ENCODE data around the gene LRRC43.
"Not testable (repeated sequence)": the region's sequence is repeated elsewhere in the genome, so short reads cannot be mapped to it uniquely, and the experiment has no call there.

Gene LRRC43

DNA sequence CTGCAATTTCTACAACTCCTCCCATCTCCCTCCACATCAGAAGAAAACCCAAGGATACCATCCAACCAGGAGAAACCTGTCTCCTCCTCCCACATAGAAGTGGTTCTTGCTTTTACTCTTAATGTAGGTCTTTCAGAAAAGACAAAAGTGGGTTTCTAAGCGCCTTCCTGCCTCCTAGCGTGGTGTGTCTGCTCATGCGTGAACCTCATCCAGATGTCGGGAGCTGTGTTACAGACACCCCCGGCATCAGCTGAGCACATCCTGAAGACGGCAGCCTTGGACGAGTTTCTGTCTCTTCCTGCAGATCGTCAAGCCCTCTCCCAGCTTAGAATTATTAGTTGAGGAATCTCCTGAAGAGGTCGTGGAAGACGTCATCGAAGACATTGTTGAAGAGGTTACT is 9.5 kb downstream of the LRRC43 start:
- DNase-seq (ENCODE audit: low read depth): no peak

DNA sequence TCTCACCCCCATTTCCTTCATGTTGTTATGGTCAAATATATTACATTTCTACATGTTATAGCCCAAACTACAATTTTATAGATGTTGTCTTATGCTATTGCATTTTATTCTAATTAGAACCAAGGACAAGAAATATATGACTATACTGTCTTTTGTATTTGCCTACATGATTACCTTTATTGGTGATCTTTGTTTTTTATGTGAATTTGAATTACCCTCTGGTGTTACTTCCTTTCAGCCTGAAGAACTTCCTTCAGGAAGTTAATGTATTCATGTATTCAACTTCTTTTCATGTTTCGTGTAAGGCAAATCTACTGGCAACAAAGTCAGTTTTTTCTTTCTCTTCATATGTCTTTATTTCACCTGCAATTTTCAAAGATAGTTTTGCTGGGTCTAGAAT is 11.9 kb downstream of the LRRC43 start:
- no peak for DNase-seq (ENCODE audit: low read depth)

DNA sequence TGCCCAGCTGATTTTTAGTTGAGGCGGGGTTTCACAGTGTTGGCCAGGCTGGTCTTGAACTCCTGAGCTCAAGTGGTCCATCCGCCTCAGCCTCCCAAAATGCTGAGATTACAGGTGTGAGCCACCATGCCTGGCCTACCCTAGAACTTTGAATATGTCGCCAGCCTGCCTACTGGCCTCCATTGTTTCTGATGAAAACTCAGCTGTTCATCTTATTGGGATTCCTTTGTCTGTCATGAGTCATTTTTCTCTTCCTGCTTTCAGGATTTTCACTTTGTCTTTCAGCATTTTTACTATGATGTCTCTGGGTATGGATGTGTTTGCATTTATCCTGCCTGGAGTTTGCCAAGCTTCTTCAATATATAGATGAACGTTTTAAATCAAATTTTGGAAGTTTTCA is 12.5 kb downstream of the LRRC43 start:
- peak; percentile 34 for DNase-seq (ENCODE audit: low read depth)

DNA sequence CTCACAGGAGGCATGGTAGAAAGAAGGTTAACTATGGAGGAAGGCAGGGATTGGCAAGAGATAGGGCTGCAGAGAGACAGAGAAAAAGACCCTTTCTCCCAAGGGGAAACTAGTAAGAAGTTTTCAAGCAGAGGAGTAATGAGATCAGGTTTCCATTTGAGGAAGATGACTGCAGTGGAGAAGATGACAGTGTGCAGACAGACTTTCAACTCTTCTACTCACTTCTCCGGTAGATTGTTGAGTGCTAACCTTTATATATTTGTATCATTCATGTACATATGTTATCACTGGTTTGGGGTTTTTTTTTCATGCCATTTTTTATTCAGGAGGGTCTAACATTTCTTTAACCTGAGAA is 14.7 kb downstream of the LRRC43 start:
- no peak for DNase-seq (ENCODE audit: low read depth)

DNA sequence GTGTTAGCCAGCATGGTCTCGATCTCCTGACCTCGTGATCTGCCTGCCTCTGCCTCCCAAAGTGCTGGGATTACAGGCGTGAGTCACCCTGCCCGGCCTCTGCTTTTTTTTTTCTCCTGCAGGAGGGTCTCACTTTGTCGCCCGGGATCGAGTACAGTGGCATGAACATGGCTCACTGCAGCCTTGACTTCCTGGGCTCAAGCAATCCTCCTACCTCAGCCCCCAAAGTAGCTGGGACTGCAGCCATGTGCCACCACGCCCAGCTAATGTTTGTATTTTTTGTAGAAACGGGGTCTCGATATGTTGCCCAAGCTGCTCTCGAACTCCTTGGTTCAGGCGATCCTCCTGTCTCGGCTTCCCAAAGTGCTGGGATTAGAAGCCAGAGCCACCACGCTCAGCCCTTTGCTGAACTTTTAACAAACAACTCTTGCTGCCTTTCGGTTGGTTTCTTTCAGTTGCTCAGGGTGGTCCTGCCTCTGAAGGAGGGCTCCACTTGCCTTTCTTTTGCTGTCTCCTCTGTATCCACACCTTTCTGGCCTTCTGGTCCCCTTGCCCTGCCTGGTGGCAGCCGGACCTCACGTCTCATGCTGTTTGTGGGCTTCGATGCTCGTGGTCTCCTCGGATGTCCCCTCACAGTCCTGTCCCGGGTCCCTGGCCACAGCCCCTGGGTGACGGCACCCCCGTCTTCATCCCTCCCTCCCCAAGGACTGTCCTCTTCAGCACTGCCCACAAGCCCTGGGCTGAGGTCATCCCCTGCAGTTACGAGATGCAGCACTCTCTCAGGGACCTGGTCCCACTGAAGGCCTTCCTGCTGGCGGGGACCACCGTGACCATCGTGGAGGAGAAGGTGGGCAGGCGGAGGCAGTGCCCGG is 16.8 kb downstream of the LRRC43 start:
- DNase-seq (ENCODE audit: low read depth): no peak

DNA sequence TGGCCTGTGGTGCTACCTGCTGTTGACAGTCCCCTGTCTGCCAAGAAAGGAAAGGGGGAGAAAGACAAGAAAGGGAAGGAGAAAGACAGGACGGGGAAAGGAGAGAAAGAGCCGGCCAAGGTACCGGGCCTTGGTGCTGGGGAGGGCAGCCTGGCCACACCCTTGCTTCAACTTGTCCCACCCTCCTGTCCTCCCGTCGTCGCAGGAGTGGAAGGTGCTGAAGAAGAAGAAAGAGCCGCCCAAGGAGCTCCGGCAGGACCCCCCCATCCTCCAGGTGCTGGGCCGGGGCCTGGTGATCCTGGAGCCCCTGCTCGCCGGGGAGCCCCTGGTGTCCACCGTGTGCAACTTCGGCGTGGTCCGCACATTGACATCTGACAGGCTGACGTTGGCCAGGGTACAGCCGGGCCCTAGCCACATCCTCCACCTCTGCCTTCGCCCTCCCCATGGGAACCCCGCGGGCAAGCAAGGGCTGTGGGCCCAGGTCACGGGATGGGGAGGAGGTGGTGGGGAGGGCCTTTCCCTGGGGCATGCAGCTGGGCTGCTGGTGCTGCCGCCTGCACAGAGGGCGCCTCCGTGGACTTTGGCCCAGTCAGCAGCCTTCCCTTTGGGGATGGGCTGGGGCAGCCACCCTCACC is 17.7 kb downstream of the LRRC43 start:
- no peak for DNase-seq (ENCODE audit: low read depth)

DNA sequence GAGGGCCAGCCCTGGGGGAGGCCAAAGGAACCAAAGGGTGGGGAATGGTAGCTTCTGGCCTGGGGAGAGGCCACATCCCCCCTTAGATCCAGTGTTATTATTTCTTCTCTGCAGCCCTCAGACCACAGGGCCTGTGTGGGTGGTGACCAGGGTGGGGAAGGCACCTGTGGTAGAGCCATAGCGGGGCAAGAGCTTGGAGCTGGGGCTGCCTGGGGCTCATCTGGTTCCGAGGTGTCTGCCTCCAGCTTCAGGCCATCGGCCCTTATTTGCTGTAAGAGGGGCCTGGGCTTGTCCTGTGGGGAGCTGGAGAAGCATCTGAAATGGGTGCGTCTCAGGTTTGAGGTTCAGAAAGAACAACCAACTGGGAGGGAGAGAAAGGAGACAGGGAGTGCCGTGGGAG is 18.5 kb downstream of the LRRC43 start:
- no peak for DNase-seq (ENCODE audit: low read depth)

DNA sequence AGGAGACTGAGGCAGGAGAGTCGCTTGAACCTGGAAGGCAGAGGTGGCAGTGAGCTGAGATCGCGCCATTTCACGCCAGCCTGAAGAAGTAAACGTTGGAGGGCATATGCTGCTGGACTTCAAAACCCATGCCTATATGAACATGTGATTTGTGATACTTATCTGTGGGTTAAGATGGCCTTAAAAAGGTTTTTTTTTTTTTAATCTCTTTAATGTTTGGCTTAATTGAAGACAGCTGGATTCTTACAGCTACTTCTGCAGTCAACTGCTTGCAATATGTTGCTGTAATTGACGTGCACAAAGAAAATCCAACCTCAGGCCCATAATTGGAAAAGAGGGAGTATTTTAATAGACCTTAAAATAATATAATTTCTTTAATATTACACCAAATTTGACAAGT is 19.1 kb downstream of the LRRC43 start:
- DNase-seq (ENCODE audit: low read depth): no peak

DNA sequence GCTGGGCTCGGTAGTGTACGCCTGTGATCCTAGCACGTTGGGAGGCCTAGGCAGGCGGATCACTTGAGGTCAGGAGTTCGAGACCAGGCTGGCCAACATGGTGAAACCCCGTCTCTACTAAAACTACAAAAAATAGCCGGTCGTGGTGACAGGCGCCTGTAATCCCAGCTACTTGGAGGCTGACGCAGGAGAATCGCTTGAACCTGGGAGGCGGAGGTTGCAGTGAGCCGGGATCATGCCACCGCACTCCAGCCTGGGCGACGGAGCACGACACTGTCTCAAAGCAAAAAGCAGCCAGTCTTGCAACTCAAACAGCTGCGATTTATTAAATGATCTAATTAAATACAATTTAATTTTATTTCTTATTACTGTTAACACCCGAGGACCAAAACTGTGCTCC is 19.9 kb downstream of the LRRC43 start:
- DNase-seq (ENCODE audit: low read depth): not testable (repeated sequence)

DNA sequence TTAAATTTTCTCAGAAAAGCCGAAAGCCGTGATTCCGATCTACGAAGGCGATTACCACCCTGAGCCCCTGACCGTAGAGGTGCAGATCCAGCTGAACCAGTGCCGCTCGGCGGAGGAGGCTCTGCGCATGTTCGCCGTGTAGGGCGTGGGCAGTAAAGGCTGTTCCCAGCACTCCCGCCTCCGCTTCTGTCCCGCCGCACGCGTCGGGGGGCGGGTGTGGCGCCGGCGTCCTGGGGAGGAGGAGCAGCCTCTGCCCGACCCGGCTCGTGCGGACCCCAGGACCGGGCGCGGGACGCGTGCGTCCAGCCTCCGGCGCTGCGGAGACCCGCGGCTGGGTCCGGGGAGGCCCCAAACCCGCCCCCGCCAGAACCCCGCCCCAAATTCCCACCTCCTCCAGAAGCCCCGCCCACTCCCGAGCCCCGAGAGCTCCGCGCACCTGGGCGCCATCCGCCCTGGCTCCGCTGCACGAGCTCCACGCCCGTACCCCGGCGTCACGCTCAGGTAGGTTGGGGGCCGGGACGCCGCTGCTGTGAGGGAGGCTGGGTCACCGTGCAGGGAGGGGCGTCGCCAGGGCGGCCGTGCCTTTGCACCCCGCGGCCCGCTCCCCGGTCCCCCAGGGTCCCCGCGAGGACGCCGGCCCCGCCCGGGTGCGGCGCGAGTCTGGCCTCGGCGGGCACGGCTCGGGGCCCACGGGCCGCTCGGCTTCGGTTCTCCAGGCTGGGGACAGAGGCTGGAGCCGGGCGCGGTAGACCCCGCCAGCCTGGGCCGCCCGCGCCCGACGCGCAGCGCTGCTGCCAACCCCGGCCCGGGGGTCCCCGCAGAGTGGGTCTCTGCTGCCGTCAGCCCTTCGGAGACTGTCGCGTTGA is 20.6 kb downstream of the LRRC43 start, which contains the start of gene B3GNT4:
Gene B3GNT4 (plus strand): TSS at position 409 of the 866 bp plus-strand sequence. CDS start 910 bp downstream, outside the sequence.
- DNase-seq (ENCODE audit: low read depth): peak; percentile 72

DNA sequence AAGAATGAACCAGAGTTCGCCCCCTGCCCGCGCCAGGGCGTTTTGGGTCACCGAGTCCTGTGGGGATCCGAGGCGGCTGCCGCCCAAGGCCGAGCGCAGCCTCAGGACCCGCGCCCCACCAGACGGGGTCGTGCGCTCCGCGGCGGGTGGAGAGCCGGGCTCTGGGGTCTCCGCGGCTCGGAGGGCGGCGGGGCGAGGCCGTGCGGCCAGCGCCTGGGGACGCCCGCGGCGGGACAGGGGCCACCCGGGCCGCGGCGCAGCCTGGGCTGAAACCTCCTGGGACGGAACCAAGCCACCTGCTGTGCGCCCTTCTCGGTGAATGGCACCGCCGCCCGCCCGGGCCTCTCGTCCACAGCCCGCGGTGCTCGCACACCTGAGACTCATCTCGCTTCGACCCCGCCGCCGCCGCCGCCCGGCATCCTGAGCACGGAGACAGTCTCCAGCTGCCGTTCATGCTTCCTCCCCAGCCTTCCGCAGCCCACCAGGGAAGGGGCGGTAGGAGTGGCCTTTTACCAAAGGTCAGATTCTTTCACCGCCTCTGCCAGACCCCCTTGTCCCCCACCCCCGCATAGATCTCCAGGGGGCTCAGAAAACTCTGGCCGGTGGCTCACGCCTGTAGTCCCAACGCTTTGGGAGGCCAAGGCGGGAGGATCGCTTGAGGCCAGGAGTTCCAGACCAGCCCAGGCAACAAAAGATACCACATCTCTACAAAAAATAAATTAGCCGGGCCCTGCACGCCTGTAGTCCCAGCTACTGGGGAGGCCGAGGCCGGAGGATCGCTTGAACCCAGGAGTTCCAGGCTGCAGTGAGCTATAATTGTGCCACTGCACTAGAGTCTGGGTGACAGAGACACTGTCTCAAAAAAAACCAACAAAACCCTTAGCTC is 21.5 kb downstream of the LRRC43 start:
- DNase-seq (ENCODE audit: low read depth): no peak

DNA sequence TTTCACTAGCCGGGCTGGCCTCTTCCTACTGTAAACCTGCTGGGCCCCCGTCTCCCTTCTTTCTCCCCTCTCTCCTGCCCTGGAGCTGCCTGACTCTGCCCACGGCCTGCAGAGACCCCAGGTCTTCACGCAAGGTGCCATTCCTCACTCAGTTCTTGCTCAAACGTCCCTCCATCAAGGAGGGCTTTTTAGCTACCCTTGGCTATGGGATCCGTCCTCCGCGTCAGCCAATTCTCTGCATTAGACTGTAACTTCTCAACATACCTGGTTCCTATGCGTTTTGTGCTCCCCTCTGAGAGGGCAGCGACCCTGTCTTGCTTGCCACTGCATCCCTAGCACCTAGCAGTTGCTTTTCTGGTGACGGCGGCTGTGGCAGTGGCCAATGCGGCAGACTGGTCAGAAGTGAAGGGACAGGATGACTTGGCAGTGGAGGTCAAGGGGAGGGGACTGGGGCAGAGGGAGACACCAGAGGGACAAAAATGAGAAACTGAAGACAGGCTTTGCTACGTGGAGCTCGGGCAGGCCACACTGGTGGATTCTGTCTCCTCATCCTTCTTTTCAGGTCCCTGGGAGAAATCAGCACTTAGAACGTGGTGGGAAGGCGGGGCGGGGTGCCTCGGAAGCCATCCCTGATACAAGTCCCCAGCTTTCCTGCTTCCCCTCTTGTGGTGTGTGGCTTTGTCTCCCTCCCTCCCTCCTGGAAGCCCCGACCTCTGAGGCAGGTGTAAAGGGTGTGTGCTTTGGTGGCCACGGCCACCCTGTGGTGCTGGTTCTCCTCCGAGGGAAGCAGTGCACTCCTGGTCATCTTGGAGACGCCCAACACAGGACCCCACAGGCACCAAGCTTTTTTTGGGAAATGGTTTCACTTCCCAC is 22.4 kb downstream of the LRRC43 start:
- DNase-seq (ENCODE audit: low read depth): no peak

DNA sequence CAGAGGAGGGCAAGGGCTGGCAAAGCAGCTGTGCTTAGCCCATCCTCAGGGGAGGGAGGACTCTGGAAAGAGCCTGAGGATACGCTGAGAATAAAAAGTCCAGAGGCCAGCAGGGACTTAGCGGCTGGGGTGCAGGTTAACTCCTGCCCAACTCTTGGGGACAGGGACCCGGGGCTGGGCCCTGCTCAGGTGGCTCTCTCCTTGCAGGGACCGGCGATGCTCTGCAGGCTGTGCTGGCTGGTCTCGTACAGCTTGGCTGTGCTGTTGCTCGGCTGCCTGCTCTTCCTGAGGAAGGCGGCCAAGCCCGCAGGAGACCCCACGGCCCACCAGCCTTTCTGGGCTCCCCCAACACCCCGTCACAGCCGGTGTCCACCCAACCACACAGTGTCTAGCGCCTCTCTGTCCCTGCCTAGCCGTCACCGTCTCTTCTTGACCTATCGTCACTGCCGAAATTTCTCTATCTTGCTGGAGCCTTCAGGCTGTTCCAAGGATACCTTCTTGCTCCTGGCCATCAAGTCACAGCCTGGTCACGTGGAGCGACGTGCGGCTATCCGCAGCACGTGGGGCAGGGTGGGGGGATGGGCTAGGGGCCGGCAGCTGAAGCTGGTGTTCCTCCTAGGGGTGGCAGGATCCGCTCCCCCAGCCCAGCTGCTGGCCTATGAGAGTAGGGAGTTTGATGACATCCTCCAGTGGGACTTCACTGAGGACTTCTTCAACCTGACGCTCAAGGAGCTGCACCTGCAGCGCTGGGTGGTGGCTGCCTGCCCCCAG is 23.4 kb downstream of the LRRC43 start:
- no peak for DNase-seq (ENCODE audit: low read depth)

DNA sequence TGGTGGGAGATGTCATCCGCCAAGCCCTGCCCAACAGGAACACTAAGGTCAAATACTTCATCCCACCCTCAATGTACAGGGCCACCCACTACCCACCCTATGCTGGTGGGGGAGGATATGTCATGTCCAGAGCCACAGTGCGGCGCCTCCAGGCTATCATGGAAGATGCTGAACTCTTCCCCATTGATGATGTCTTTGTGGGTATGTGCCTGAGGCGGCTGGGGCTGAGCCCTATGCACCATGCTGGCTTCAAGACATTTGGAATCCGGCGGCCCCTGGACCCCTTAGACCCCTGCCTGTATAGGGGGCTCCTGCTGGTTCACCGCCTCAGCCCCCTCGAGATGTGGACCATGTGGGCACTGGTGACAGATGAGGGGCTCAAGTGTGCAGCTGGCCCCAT is 24.1 kb downstream of the LRRC43 start:
- no peak for DNase-seq (ENCODE audit: low read depth)

DNA sequence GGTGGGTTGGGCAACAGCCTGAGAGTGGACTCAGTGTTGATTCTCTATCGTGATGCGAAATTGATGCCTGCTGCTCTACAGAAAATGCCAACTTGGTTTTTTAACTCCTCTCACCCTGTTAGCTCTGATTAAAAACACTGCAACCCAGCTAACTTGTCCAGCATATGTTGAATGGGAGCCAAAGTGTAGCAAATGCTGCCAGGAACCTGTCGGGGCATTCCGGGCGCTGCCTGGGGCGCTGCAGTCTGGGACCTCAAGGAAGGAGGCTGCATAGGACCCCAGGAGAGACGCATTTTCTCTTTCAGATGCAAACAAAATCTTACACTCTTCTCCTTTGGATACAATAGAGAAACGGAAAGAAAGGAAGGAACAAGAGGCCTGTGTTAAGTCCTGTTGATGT is 24.5 kb downstream of the LRRC43 start:
- no peak for DNase-seq (ENCODE audit: low read depth)

DNA sequence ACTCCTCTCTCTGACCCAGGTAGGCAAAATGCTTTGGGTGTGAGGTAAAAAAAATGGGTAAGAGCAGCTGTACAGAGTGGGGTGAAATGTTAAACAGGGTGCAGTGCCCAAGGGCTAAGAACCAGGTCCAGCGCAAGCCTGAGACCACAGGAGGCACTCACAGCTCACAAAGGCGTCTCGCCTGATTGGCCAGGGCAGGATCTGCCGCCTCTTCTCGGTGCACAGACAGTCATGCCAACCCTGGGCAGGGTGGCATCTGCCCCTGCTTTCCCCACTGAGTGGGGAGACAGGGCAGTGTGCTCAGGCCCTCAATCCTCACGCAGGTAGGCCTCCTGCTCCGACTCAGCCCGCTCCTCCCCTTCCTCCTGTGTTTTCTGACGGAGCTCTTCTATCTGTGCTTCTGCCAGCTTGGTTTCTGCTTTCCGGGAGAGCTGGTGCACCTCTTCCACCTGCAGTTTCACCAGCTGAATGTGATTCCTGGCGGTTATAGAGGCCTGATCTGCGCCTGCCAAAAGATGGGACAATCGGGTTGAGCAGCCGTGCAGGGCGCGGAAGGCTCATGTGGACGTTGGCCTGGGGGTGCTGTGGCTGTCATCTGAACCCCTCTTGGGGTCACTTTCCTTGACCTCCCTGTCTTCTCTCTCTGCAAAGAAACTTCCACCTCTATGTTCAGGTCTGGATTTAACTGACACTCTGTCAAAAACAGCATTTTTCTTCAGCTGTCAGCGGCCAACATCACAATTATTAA is 25.3 kb downstream of the LRRC43 start:
- DNase-seq (ENCODE audit: low read depth): no peak

DNA sequence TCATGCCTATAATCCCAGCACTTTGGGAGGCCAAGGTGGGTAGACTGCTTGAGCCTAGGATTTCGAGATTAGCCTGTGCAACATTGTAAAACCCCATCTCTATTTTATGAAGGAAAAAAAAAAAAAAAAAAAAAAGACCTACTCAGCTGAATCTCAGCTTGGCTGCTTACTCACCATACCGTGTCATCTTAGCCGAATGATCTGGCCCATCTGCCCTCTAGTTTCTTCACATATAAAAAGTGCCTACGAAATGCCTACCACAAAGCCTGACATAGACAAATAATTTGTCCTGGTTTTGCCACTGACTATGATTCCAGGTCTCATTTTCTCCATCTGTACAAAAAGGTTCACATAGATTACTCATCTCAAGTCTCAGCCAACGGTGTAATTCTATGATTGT is 32.8 kb downstream of the LRRC43 start:
- DNase-seq (ENCODE audit: low read depth): peak; percentile 81

DNA sequence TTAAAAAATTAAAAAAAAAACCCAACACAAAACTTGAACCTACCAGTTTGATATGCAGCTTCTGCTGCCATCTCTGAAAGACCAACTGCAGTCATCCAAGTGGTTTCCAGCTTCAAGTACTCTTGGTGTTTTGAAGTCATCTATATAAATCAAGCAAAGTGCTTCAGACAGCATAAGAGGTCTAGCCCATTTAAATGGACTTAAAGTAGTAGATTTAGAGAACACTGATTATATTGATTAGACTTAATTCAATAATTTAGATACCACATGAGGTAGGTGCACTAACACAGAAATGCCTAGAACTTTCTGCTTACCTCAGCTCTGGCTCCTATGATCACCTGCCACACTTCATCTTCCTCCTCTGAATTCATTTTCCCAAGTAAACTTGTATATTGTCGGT is 33.5 kb downstream of the LRRC43 start:
- DNase-seq (ENCODE audit: low read depth): no peak

Data from ELR (cell line).